Duodenal mucosa (tissue), 2 donors: Measurements from ENCODE around the gene GLI2.

Source experiments
- H3K27ac ChIP-seq: one replicate; pipeline ENCODE4 v1.7.0; 2013; ENCODE audit warnings: low read depth, low read length
- H3K27me3 ChIP-seq, 2 donors: one replicate each; pipeline ENCODE4 v1.7.0; 2013; ENCODE audit warnings: low read length in 2 of 2, control low read depth in 1 of 2; ENCODE audit not compliant: insufficient read depth in 2 of 2, control insufficient read depth in 1 of 2
- H3K36me3 ChIP-seq, 2 donors: one replicate each; pipeline ENCODE4 v1.7.0; 2013; ENCODE audit warnings: low read length in 2 of 2, control low read depth in 1 of 2; ENCODE audit not compliant: insufficient read depth in 2 of 2, control insufficient read depth in 1 of 2
- H3K4me1 ChIP-seq, 2 donors: one replicate each; pipeline ENCODE4 v1.7.0; 2013; ENCODE audit warnings: low read length in 2 of 2, control low read depth in 1 of 2; ENCODE audit not compliant: insufficient read depth in 2 of 2, control insufficient read depth in 1 of 2
- H3K4me3 ChIP-seq, 2 donors: one replicate each; pipeline ENCODE4 v1.7.0; 2013; ENCODE audit warnings: low read length in 2 of 2, low read depth in 1 of 2
- H3K9ac ChIP-seq, 2 donors: one replicate each; pipeline ENCODE4 v1.7.0; 2013; ENCODE audit warnings: low read length in 2 of 2, low read depth in 1 of 2
- H3K9me3 ChIP-seq, 2 donors: one replicate each; pipeline ENCODE4 v1.7.0; 2013; ENCODE audit warnings: low read length in 2 of 2, control low read depth in 1 of 2; ENCODE audit not compliant: control insufficient read depth in 1 of 2

The GLI2 gene

GRCh38 chr2:120722246-120722567 is 13.5 kb upstream of the GLI2 start:
- no peak overlapping the region for H3K27ac ChIP-seq
- no peak overlapping the region for H3K4me3 ChIP-seq
- no peaks in the 10 kb centered on the region for H3K27me3 ChIP-seq
- no peaks in the 10 kb centered on the region for H3K9me3 ChIP-seq
- no peaks in the 10 kb centered on the region for H3K4me1 ChIP-seq
- no peaks in the 10 kb centered on the region for H3K36me3 ChIP-seq
- H3K9ac ChIP-seq = no peak overlapping the region

- no peak overlapping the region for H3K9ac ChIP-seq
- H3K36me3 ChIP-seq = no peaks in the 10 kb centered on the region
- no peaks in the 10 kb centered on the region for H3K27me3 ChIP-seq
- H3K9me3 ChIP-seq = no peaks in the 10 kb centered on the region
- H3K4me3 ChIP-seq = no peak overlapping the region
- H3K4me1 ChIP-seq = no peaks in the 10 kb centered on the region
- no peak overlapping the region for H3K27ac ChIP-seq
Measured at GRCh38 chr2:120722568-120723421, 12.9 kb upstream of the GLI2 start.

GRCh38 chr2:120726245-120726644 is 9.4 kb upstream of the GLI2 start:
- H3K9ac ChIP-seq = no peak overlapping the region
- H3K9me3 ChIP-seq = no peaks in the 10 kb centered on the region
- H3K36me3 ChIP-seq = no peaks in the 10 kb centered on the region
- no peak overlapping the region for H3K27ac ChIP-seq
- H3K4me3 ChIP-seq = no peak overlapping the region
- peaks cover 0 to 6% of the 10 kb centered on the region in 2 donors for H3K27me3 ChIP-seq
- H3K4me1 ChIP-seq = no peaks in the 10 kb centered on the region

- Histone ChIP-seq H3K4me1 (no peaks in the 10 kb centered on the region), H3K9ac (no peak overlapping the region), H3K27ac (no peak overlapping the region), H3K4me3 (no peak overlapping the region), H3K9me3 (no peaks in the 10 kb centered on the region), H3K27me3 (peaks cover 16% of the 10 kb centered on the region in 2 donors), H3K36me3 (no peaks in the 10 kb centered on the region)
Measured at GRCh38 chr2:120729406-120730399, 6.0 kb upstream of the GLI2 start.

- H3K9ac ChIP-seq = no peak overlapping the region
- H3K4me3 ChIP-seq = no peak overlapping the region
- no peaks in the 10 kb centered on the region for H3K9me3 ChIP-seq
- no peaks in the 10 kb centered on the region for H3K36me3 ChIP-seq
- H3K27me3 ChIP-seq = peaks cover 23 to 26% of the 10 kb centered on the region in 2 donors
- H3K4me1 ChIP-seq = no peaks in the 10 kb centered on the region
- no peak overlapping the region for H3K27ac ChIP-seq
Measured at GRCh38 chr2:120731175-120731574, 4.5 kb upstream of the GLI2 start.

GRCh38 chr2:120732506-120733237 is 3.0 kb upstream of the GLI2 start:
- Histone ChIP-seq H3K27me3 (peaks cover 36 to 41% of the 10 kb centered on the region in 2 donors), H3K4me1 (no peaks in the 10 kb centered on the region), H3K27ac (no peak overlapping the region), H3K36me3 (no peaks in the 10 kb centered on the region), H3K4me3 (no peak overlapping the region), H3K9me3 (no peaks in the 10 kb centered on the region), H3K9ac (no peak overlapping the region)

- H3K27me3 ChIP-seq = peaks cover 43 to 48% of the 10 kb centered on the region in 2 donors
- H3K4me3 ChIP-seq = no peak overlapping the region
- no peaks in the 10 kb centered on the region for H3K36me3 ChIP-seq
- no peak overlapping the region for H3K9ac ChIP-seq
- no peak overlapping the region for H3K27ac ChIP-seq
- H3K9me3 ChIP-seq = no peaks in the 10 kb centered on the region
- H3K4me1 ChIP-seq = peaks cover 0 to 3% of the 10 kb centered on the region in 2 donors
Measured at GRCh38 chr2:120733238-120733932, 2.3 kb upstream of the GLI2 start.

GRCh38 chr2:120734930-120735651 is 577 bp upstream of the GLI2 start:
- Histone ChIP-seq H3K4me1 (peaks cover 0 to 3% of the 10 kb centered on the region in 2 donors), H3K27me3 (peaks cover 51 to 65% of the 10 kb centered on the region in 2 donors), H3K9me3 (no peaks in the 10 kb centered on the region), H3K9ac (no peak overlapping the region), H3K27ac (peak overlapping the region; percentile 32), H3K36me3 (no peaks in the 10 kb centered on the region), H3K4me3 (no peak overlapping the region)

GRCh38 chr2:120736202-120736623 is 545 bp downstream of the GLI2 start:
- Histone ChIP-seq H3K36me3 (no peaks in the 10 kb centered on the region), H3K27me3 (peaks cover 61 to 77% of the 10 kb centered on the region in 2 donors), H3K4me3 (peak overlapping the region in 1 of 2 donors; percentile 48), H3K9me3 (no peaks in the 10 kb centered on the region), H3K4me1 (peaks cover 0 to 3% of the 10 kb centered on the region in 2 donors), H3K27ac (peak overlapping the region; percentile 50), H3K9ac (no peak overlapping the region)
